Activated CD4-positive, alpha-beta T cell treated with anti-CD3 and anti-CD28 coated beads, Interleukin-2, amount 10 ng/mL, durations not matched to agents 7 days and 5 days (primary cell): ENCODE results near the gene MOB3A. TPM values are rescaled to one million over a fixed set of nuclear protein-coding genes. Genes with fewer than 3 reads are reported as not detected.
"Not testable (repeated sequence)": the region's sequence is repeated elsewhere in the genome, so short reads cannot be mapped to it uniquely, and the experiment has no call there.

Experiments used
- CTCF ChIA-PET: fragments of 350-600 bp; sonication (Branson Sonifier 250); formaldehyde crosslinking; loops from one replicate; lab custom pipeline; 2021; ENCODE audit warnings: antibody characterized with exemption; lab: Charles Lee
- POLR2A ChIA-PET: fragments of 350-600 bp; sonication (Branson Sonifier 250); formaldehyde crosslinking; loops from one replicate; lab custom pipeline; 2021; ENCODE audit warnings: antibody characterized with exemption; lab: Charles Lee
- DNase-seq: peaks from one replicate; pipeline ENCODE4 v3.0.0-alpha.2; 2020
- H3K27ac Mint-ChIP-seq: one replicate; pipeline ENCODE4 v1.8.0; 2021; ENCODE audit warnings: mild to moderate bottlenecking, moderate library complexity, mixed read lengths
- H3K27me3 Mint-ChIP-seq: one replicate; pipeline ENCODE4 v1.8.0; 2021; ENCODE audit warnings: mixed read lengths
- H3K36me3 Mint-ChIP-seq: one replicate; pipeline ENCODE4 v1.8.0; 2021; ENCODE audit warnings: low read depth, mixed read lengths
- H3K4me1 Mint-ChIP-seq: one replicate; pipeline ENCODE4 v1.8.0; 2021; ENCODE audit warnings: mixed read lengths
- H3K4me3 Mint-ChIP-seq: one replicate; pipeline ENCODE4 v1.8.0; 2021; ENCODE audit warnings: mild to moderate bottlenecking, moderate library complexity, mixed read lengths
- H3K9me3 Mint-ChIP-seq: one replicate; pipeline ENCODE4 v1.8.0; 2021; ENCODE audit warnings: mixed read lengths
- total RNA-seq, 2 experiments: library from RNA; stranded (reverse); gene quantifications; one replicate each; pipeline ENCODE4 v1.2.3, GENCODE V29; 2021

Gene MOB3A
- total RNA-seq, 2 experiments from 2014 or later: 217 to 239 TPM

- CTCF ChIA-PET: interaction anchor here (0.6 to 2.0 kb wide), 2 partner anchors 12 to 21 kb away, joined by 3 to 5 read pairs; no protein-coding TSS in a partner anchor
- Mint-ChIP-seq H3K27ac (peak overlapping the region; percentile 85), H3K4me1 (peaks cover 31% of the 10 kb centered on the region), H3K9me3 (no peaks in the 10 kb centered on the region), H3K4me3 (peak overlapping the region; percentile 54), H3K36me3 (peaks cover 21% of the 10 kb centered on the region), H3K27me3 (no peaks in the 10 kb centered on the region)
- DNase-seq: no peak
- POLR2A ChIA-PET: no interaction called here
Observed at GRCh38 chr19:2040647-2041432, 55.3 kb downstream of the MOB3A start.

- no peaks in the 10 kb centered on the region for H3K27me3 Mint-ChIP-seq
- no peak overlapping the region for H3K4me3 Mint-ChIP-seq
- peaks cover 34% of the 10 kb centered on the region for H3K4me1 Mint-ChIP-seq
- ChIA-PET POLR2A (no interaction called here), CTCF (interaction anchor here (1.4 to 2.0 kb wide), 2 partner anchors 12 to 199 kb away, joined by 5 read pairs; no protein-coding TSS in a partner anchor)
- peaks cover 21% of the 10 kb centered on the region for H3K36me3 Mint-ChIP-seq
- H3K27ac Mint-ChIP-seq: peak overlapping the region; percentile 64
- DNase-seq: no peak
- H3K9me3 Mint-ChIP-seq: peaks cover 3% of the 10 kb centered on the region
Observed at GRCh38 chr19:2039959-2040646, 56.0 kb downstream of the MOB3A start.

GRCh38 chr19:2039089-2039958 is 56.8 kb downstream of the MOB3A start:
- no peak overlapping the region for H3K27ac Mint-ChIP-seq
- H3K4me3 Mint-ChIP-seq: no peak overlapping the region
- peaks cover 6% of the 10 kb centered on the region for H3K9me3 Mint-ChIP-seq
- DNase-seq: no peak
- CTCF ChIA-PET: interaction anchor here (1.4 to 2.0 kb wide), 2 partner anchors 13 to 200 kb away, joined by 5 read pairs; no protein-coding TSS in a partner anchor
- no peaks in the 10 kb centered on the region for H3K27me3 Mint-ChIP-seq
- H3K4me1 Mint-ChIP-seq: peaks cover 39% of the 10 kb centered on the region
- POLR2A ChIA-PET: no interaction called here
- peaks cover 21% of the 10 kb centered on the region for H3K36me3 Mint-ChIP-seq

- POLR2A ChIA-PET: no interaction called here
- CTCF ChIA-PET: interaction anchor here (1.4 to 2.0 kb wide), 2 partner anchors 14 to 200 kb away, joined by 5 read pairs; no protein-coding TSS in a partner anchor
- no peak for DNase-seq
- Mint-ChIP-seq H3K27ac (no peak overlapping the region), H3K4me1 (peaks cover 35% of the 10 kb centered on the region), H3K9me3 (peaks cover 6% of the 10 kb centered on the region), H3K36me3 (peaks cover 18% of the 10 kb centered on the region), H3K4me3 (no peak overlapping the region), H3K27me3 (no peaks in the 10 kb centered on the region)
Observed at GRCh38 chr19:2038284-2039088, 57.6 kb downstream of the MOB3A start.

- Mint-ChIP-seq H3K36me3 (peaks cover 16% of the 10 kb centered on the region), H3K4me1 (peaks cover 34% of the 10 kb centered on the region), H3K27ac (no peak overlapping the region), H3K27me3 (no peaks in the 10 kb centered on the region), H3K9me3 (peaks cover 6% of the 10 kb centered on the region), H3K4me3 (no peak overlapping the region)
- POLR2A ChIA-PET: no interaction called here
- no peak for DNase-seq
- CTCF ChIA-PET: interaction anchor here (0.6 kb wide), 1 partner anchor 68 kb away, joined by 3 read pairs; no protein-coding TSS in a partner anchor
Observed at GRCh38 chr19:2037651-2038255, 58.4 kb downstream of the MOB3A start.

GRCh38 chr19:2036424-2036823 is 59.7 kb downstream of the MOB3A start:
- DNase-seq: no peak
- Mint-ChIP-seq H3K9me3 (peaks cover 6% of the 10 kb centered on the region), H3K36me3 (peaks cover 15% of the 10 kb centered on the region), H3K4me1 (peaks cover 39% of the 10 kb centered on the region), H3K4me3 (no peak overlapping the region), H3K27ac (no peak overlapping the region), H3K27me3 (no peaks in the 10 kb centered on the region)
- ChIA-PET CTCF (no interaction called here), POLR2A (no interaction called here)

- Mint-ChIP-seq H3K4me1 (peaks cover 37% of the 10 kb centered on the region), H3K4me3 (no peak overlapping the region), H3K36me3 (peaks cover 9% of the 10 kb centered on the region), H3K27me3 (no peaks in the 10 kb centered on the region), H3K27ac (no peak overlapping the region), H3K9me3 (peaks cover 6% of the 10 kb centered on the region)
- ChIA-PET POLR2A (no interaction called here), CTCF (interaction anchor here (1.5 kb wide), 2 partner anchors 13 to 14 kb away, joined by 3 to 4 read pairs; no protein-coding TSS in a partner anchor)
- no peak for DNase-seq
Observed at GRCh38 chr19:2035590-2035991, 60.5 kb downstream of the MOB3A start.

- H3K4me1 Mint-ChIP-seq: peaks cover 37% of the 10 kb centered on the region
- H3K27me3 Mint-ChIP-seq: no peaks in the 10 kb centered on the region
- CTCF ChIA-PET: interaction anchor here (0.6 to 1.5 kb wide), 5 partner anchors 11 to 31 kb away, joined by 3 to 4 read pairs (median 4); no protein-coding TSS in a partner anchor
- H3K9me3 Mint-ChIP-seq: peaks cover 6% of the 10 kb centered on the region
- peak overlapping the region; percentile 69 for H3K27ac Mint-ChIP-seq
- peak overlapping the region; percentile 32 for H3K4me3 Mint-ChIP-seq
- H3K36me3 Mint-ChIP-seq: peaks cover 9% of the 10 kb centered on the region
- DNase-seq: peak; percentile 71
- POLR2A ChIA-PET: interaction anchor here (0.6 kb wide), 1 partner anchor 40 kb away, joined by 8 read pairs; no protein-coding TSS in a partner anchor
Observed at GRCh38 chr19:2034729-2035589, 61.2 kb downstream of the MOB3A start.

GRCh38 chr19:2034253-2034652 is 61.9 kb downstream of the MOB3A start:
- CTCF ChIA-PET: interaction anchor here (0.6 to 1.5 kb wide), 4 partner anchors 9 to 30 kb away, joined by 3 to 4 read pairs (median 4); no protein-coding TSS in a partner anchor
- H3K36me3 Mint-ChIP-seq, H3K9me3 Mint-ChIP-seq, H3K4me3 Mint-ChIP-seq, H3K27ac Mint-ChIP-seq, H3K27me3 Mint-ChIP-seq, POLR2A ChIA-PET, DNase-seq: not testable (repeated sequence)
- H3K4me1 Mint-ChIP-seq: peaks cover 35% of the 10 kb centered on the region

GRCh38 chr19:2033825-2034159 is 62.3 kb downstream of the MOB3A start:
- H3K36me3 Mint-ChIP-seq: peaks cover 6% of the 10 kb centered on the region
- CTCF ChIA-PET: interaction anchor here (0.8 to 1.5 kb wide), 3 partner anchors 10 to 12 kb away, joined by 3 to 4 read pairs (median 4); no protein-coding TSS in a partner anchor
- no peak overlapping the region for H3K27ac Mint-ChIP-seq
- POLR2A ChIA-PET: no interaction called here
- H3K4me1 Mint-ChIP-seq: peaks cover 33% of the 10 kb centered on the region
- DNase-seq: no peak
- peaks cover 6% of the 10 kb centered on the region for H3K9me3 Mint-ChIP-seq
- H3K27me3 Mint-ChIP-seq: no peaks in the 10 kb centered on the region
- no peak overlapping the region for H3K4me3 Mint-ChIP-seq
